GM18867 (cell line): ENCODE data around the gene RARRES1.

Experiments used
- ATAC-seq: cut with Tn5 transposase; IDR thresholded peaks from one replicate; pipeline ENCODE4 v1.9.1; 2021; ENCODE audit warnings: mild to moderate bottlenecking, moderate library complexity; ENCODE audit not compliant: unreplicated experiment

The RARRES1 gene

DNA sequence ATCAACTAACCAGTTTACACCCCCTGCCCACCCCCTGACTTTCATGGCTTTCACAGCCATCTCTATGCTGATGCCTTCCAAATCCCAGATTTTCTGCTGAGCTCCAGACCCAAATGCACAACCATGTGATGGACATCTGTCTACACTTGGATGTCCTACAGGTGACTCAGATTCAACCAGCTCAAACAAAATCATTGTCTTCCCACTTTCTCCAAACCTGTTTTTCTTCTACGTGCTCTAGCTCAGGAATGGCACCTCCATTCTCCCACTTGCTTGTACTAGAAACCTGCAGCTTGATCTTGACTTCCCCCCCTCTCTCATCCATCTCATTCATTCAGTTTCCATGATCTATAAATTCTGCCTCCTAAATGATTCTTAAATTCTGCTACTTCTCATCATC lies 34.1 kb upstream of the RARRES1 start:
- no peak for ATAC-seq

DNA sequence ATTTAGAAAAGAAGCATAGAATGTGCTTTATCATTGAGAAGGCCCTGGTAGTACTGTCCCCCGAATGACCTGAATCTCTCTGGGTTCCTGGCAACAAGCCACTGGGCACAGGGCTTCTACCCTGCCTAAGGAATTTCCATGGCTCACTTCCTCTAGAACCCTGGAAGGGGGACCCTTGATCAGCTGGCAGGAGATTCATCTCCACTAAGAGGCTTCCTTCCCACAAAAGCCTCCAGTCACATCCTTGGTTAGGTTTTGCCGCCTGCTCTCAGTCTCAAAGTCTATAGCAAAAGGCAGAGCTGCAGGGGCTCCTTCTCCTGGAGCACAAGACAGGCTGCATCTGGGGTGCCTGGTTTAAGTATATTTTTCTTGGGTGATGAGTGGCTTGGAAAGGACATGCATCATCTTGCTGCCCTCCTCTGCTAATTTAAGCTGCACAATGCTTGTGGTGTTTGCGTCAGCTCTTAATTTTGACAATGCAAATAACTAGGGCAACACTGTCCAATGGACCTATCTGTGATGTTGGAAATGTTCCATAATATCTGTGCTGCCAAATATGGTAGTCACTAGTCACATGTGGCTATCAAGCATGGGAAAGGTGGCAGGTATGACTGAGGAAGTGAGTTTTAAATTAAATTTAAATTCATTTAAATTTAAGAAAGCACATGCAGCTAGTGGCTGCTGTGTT lies 33.4 kb upstream of the RARRES1 start:
- no peak for ATAC-seq

DNA sequence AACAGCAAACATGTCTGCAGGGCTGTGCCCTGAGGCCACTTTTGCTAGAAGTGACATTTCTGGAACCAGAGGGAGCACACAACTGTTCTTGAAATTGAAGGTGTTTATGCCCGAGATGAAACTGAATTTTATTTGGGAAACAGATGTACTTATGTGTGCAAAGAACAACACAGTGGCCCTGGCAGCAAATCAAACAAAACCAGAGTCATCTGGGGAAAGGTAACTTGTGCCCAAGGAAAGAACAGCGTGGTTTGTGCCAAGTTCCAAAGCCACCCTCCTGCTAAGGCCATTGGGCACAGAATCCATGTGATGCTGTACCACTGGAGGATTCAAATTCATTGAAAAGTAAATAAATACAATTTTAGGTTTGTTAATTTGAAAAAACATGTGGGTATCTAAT lies 31.2 kb upstream of the RARRES1 start:
- ATAC-seq = no peak

- ATAC-seq = no peak
Measured at GRCh38 chr3:158762701-158763100, 30.4 kb upstream of the RARRES1 start.

DNA sequence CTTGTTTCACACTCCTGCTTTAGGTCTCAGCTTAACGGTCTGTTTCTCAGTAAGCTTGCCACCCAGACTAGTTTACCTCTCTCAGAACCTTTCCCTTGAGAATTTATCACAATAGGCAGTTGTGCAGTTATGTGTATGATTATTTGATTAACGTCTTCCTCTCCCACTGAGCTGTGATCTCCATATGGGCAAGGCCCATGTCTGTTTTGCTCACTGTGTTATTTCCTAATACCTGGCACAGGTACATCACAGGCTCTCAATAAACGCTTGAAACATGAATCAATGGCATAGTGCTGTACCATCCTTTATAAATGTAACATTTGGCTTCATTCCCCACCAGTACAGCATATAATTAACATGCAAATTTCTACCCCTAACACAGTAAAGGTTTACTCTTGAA lies 29.1 kb upstream of the RARRES1 start:
- ATAC-seq = no peak

GRCh38 chr3:158755421-158755820 lies 23.2 kb upstream of the RARRES1 start:
- no peak for ATAC-seq

- no peak for ATAC-seq
Measured at GRCh38 chr3:158753854-158754253, 21.6 kb upstream of the RARRES1 start.

DNA sequence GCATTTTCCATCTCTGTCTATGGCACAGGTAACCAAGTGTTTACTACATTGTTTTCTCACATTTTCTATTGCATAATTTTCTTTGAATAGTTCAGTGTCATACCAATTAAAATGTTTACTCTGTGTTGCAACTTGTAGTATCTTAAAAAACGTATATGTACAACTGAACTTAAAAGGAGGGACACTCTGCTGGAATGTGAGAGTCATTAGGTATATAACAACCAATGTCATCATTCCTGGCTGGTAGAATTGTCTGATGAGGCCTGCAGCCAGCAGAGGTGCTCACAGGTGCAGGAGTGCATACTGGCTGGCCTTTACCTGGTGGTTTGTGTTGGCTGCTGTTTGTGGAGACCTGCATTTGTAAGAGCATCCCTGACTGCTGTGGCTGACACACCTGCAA lies 19.1 kb upstream of the RARRES1 start:
- ATAC-seq = no peak

GRCh38 chr3:158750016-158750415 lies 17.8 kb upstream of the RARRES1 start:
- no peak for ATAC-seq

DNA sequence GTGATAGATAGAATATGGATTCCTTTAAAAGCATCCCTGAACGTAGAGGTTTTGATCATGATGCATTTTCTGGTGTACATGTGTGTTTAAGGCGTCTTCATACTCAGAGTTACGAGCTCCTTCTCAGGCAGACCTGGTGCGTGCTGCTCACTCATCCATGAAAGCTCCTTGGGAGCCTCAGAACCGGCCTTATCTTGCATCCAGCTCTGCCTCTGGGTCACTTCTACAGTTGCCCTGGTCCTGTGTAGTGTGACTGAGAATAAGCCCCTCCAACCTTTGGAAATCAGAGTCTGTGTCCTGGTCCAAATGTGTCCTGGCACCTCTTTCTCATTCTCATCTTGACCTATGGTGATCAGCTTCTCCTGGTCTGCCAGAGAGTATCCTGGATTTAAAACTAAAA lies 17.3 kb upstream of the RARRES1 start:
- no peak for ATAC-seq

- ATAC-seq = no peak
Measured at GRCh38 chr3:158748237-158748828, 16.1 kb upstream of the RARRES1 start.

GRCh38 chr3:158747417-158747816 lies 15.2 kb upstream of the RARRES1 start:
- no peak for ATAC-seq

DNA sequence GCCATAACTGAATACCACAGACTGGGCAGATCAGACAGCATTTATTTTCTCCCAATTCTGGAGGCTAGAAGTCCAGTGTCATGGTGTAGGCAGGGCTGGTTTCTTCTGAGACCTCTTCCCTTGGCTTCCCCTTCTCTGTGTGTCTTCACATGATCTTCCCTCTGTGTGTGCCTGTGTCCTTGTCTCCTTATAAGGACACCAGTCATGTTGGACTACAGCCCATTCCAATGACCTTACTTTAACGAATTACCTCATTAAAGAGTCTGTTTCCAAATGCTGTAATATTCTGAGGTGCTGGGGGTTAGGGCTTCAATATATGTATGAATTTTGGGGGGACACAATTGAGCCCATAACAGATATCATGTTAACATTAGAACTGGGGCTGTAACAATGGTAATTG lies 13.3 kb upstream of the RARRES1 start:
- no peak for ATAC-seq

GRCh38 chr3:158744567-158745288 lies 12.5 kb upstream of the RARRES1 start:
- ATAC-seq = no peak

- no peak for ATAC-seq
Measured at GRCh38 chr3:158743664-158744566, 11.7 kb upstream of the RARRES1 start.

DNA sequence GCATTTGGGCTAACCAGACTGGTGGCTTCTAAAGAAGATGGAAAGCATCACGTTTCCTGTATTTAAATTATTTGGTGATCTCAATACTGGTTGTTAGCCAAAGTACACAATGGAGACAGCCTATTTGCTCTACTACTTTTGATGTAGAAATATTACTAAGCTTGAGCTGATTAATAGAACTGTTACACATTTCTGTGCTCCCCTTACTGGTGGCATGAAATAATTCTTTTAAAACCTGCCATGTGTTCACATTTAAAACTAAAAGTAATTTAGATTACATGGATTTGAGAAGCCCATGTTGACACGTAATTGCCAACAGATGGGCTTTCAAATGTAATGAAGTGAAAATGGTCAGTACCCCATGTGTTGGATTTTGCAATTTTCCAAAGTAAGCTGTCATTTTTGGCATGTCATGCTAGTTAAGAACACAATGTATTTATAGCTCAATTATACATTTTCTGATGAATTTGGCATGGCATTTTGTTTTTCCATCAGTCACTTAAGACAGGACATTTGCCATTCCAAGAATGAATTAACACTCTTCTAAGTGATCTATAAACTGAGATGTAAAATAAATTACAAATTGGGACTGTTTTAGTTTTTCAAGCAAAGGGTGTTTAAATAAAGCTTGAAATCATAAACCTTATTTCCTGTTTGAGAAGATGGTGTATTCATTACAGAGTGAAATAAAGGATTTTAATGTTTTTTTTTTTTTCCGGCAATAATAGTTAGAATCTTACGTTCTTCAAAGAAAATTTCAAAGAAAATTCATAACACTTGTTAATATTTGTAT lies 10.8 kb upstream of the RARRES1 start:
- no peak for ATAC-seq

GRCh38 chr3:158739661-158740060 lies 7.4 kb upstream of the RARRES1 start:
- no peak for ATAC-seq

GRCh38 chr3:158739078-158739477 lies 6.8 kb upstream of the RARRES1 start:
- no peak for ATAC-seq

GRCh38 chr3:158738653-158739052 lies 6.4 kb upstream of the RARRES1 start:
- no peak for ATAC-seq

DNA sequence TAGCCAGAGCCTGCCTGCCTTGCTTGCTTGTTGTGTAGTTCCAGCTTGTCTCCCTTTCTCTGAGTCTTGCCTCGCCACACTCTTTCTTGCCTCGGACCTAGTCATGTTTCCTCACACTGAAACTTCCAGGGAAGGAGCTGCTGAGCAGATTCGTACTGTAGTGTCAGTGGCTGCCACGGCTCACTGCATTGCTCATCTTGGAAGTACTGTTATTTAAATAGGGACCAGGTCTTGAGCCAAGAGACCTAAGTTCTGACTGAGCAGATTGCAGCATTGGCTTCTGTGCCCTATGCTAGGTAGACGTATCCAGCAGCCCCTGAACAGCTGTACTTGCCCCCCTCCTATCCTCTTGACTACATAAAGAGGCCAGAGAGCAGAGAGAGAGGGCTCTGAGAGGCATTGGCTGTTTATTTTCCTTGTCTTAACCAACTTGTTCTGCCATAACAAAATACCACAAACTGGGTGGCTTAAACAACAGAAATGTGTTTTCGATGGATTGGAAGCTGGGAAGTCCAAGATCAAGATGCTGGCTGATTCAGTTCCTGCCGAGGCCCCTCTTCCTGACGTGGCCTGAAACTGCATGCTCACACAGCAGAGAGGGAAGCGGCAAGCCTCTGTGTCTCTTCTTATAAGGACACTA lies 5.8 kb upstream of the RARRES1 start:
- no peak for ATAC-seq
